HG02938 (cell line): ENCODE data around the gene RNPS1.
A peak's percentile ranks its signal among the peaks of the same experiment; 100 is the strongest.

ENCODE experiments used
- ATAC-seq: cut with Tn5 transposase; IDR thresholded peaks from one replicate; pipeline ENCODE4 v1.9.1; 2021; ENCODE audit warnings: mild to moderate bottlenecking, moderate library complexity; ENCODE audit not compliant: unreplicated experiment

Gene RNPS1

DNA sequence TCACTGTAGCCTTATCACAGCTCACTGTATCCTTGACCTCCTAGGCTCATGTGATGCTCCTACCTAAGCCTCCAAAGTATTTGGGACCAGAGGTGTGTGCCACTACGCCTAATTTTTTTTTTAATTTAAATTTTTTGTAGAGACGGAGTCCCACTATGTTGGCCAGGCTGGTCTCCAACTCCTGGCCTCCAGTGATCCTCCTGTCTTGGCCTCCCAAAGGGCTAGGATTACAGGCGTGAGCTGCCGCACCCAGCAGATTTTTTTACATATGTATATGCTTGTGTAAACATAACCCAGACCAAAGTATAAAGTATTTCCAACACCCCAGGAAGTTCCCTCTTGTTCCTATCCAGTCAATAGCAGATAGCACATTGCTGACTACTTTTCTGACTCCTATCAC, 51.6 kb downstream of the RNPS1 start:
- ATAC-seq, result no peak

DNA sequence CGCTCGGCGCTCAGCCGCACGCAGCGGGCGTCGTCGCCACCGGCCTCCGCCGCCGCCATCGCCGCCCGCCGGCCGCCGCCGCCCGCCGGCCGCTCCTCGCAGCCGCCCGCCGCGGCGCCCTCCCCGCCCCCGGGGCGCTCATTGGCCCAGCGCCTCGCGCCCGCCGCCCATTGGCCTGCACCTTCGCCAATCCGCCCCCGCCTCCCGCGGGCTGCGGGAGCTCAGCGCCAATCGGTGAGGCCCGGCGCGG, 53.3 kb downstream of the RNPS1 start, which contains the start of gene PGP:
Gene PGP, minus strand, starts transcription at position 122 of the 250 bp plus-strand sequence. Its CDS starts 63 bp downstream, at position 59.
- peak; percentile 77 for ATAC-seq

DNA sequence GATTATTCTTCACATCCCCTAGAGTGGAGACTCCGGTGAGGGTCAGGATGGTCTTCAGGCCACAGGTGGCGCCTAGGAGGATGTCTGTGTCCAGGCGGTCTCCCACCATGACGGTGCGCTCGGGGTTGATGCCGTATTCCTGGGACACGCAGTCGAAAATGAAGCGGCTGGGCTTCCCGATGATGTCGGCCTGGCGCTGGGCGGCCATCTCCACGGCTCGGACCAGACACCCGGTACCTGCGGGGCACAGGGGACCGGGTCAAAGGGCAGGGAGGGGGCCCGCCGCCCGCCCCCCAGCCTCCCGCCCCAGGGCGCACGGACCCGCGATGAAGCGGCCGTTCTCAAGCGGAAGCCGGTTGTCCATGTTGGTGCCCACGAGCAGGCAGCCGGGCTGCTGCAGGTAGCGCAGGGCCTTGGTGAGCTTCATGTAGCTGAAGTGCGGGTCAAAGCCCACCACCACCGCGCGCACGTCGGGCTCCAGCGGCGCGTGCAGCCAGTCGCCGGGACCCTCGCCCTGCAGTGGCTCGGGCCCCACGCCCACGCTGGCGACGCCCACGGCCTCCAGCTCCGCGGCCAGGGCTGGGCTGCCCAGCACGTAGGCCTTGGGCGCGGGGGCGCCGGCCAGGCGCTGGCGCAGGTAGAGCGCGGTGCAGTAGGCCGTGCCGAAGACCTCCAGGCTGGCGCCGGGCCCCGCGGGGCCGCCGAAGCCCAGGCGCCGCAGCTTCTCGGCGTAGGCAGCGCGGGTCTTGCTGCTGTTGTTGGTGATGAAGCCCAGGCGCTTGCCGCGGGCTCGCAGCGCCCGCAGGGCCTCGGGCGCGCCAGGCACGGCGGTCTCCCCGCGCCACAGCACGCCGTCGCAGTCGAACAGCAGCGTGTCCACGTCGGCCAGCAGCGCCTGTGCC, 53.9 kb downstream of the RNPS1 start:
- ATAC-seq, result no peak

DNA sequence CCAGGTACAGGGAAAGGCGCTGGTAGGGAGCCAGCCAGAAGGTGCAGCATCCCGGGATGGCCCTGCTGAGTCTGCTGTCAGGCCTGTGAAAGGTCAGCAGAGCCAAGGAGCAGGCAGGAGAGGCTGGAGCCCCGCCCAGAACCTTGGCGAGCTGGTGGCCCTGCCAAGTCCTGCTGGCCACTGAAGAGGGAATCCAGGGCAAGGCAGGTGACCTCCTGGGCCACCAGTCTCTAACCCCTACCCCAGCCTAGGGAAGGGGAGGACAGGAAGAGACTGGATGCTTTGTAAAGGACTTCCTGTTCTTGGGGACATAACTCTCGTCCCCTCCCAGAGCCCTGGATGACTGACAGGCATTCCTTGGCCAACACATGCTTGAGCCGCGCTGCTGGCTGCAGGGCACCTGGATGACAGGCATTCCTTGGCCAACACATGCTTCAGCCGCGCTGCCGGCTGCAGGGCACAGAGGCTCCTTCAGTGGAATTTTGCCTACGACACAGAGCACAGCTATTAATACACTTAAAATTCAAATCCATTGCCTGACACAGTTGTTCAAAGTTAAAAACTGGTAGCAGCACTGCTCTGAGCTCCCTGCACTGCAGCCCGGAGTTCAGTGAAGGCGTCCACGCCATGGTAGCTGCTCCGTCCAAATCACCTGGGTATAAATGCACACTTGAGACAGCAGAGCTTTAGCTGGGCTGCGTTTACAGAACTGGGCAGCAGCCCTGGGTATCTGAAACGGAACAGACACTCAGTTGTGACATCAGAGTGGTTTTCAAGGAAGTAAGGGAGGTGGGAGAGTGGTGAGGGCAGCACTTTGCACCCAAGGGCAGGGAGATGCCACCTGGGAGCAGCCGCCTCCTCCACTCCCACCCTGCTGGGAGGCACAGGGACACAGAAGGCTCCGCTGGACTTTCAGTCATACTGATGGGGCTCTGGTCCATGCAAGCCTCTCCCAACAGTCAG, 55.3 kb downstream of the RNPS1 start:
- ATAC-seq, result no peak

DNA sequence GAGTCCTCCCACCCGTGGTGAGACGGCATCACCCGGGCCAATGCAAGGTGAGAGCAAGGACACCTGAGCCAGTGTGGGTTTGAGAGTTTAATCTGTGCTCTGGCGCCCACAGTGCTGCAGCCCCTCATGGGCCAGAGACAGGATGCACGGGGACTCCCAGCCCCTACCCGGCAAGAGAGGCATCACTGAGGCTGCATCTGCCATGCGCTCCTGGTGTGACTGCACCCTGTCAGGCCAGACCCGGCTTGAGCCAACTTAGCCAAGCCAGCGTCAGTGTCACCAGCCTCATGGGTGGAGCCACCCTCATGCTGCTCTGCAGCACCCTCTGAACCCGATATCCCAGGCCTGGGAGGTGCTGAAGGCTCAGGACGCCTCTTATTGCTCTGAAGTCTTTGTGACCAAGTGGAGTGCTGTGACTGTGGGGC, 56.0 kb downstream of the RNPS1 start:
- no peak for ATAC-seq

DNA sequence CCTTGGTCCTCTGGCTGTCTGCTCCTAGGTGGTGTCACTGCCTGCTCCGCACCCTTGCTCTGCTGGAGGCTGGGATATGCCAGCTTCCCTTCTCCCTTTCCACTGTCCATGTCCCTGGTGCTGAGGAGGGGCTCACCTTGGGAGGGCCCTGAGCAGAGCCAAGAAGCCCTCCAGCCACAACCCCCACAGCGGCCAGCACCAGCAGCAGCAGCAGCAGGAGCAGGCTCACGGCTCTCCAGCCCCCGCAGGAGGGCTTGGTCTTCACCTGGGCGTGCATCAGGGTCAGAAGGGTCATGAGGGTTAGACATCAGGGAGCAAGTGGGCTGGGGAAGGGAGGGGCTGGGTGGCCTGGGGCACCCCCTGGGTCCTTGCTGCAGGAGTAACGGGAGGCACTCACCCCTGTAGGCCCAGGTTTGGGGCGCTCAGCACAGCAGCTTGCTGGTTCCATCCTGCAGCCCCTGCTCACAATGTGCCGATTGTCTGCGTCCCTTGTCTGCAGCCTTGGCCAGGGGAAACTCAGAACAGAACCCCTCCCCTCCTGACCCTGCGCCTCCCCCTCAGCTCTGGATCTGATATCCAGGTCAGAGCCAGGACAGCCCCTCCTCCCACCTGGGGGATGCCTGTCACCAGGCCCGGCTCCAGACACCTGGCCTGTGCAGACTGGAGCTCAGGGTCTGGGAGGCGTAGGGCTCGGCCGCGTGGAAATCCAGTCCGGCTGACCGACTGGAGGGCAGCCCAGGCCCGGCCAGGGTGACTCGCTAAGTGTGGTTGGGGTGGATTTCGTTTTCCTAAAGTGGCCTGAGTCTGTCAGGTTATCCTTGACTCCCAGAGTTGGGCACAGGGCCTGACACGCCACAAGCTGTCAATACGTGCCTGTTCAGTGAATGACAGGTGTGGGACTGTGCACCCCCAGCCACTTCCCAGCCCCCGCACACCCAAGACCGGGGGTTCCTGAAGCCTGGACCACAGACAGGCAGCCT, 57.2 kb downstream of the RNPS1 start, which contains the start of gene BRICD5:
Gene BRICD5, minus strand, starts transcription at position 478 of the 980 bp plus-strand sequence. Its CDS starts 30 bp downstream, at position 448.
- ATAC-seq, result no peak

DNA sequence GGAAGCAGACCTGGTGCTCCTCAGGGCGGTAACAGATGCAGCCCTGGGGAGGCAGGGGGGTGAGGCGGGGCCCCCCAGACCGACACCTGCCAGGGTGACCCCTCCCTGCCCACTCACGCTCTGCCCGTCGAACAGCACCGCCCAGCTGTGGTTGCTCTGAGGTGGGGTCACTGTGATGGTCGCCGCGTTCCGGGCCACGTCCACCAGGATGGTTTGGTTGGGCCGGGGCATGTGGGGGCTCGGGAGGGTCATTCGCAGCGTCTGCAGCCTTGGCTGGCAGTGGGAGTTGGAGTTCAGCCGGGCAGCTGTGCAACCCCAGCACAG, 58.0 kb downstream of the RNPS1 start:
- ATAC-seq, result no peak

DNA sequence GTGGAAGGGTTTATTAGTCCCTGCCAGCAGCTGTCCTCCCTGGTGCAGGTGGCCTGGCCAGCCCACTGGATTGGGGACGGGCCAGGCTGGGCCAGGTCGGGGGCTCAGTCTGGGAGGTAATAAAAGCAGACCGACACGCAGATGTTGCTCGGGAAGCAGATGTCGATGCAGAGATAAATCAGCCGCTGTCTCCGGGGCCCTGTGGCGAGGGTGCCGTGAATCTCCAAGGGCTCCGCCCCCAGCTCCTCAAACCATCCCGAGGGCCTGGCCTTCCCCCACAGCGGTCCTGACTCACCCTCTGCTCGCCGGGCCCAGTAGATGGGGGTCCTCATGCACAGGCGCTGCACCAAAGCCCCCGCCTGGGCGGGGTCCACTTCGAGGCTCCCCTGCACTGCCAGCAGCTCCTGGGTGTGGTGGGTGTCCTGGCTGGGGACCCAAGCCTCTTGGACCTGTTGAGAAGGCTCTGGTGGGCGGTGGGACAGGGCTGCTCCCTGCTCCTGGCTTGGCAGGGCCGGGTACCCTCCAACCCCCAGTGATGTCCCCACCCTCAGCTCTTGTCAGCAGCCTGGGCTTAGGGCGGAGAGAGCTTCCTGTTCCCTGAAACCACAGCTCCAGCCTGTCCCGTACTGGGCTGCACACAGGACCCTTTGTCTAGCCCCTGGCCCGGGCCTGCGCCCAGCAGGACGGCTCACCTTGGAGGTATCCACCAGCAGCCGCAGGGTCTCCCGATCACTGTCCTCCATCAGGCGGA, 58.5 kb downstream of the RNPS1 start:
- no peak for ATAC-seq

DNA sequence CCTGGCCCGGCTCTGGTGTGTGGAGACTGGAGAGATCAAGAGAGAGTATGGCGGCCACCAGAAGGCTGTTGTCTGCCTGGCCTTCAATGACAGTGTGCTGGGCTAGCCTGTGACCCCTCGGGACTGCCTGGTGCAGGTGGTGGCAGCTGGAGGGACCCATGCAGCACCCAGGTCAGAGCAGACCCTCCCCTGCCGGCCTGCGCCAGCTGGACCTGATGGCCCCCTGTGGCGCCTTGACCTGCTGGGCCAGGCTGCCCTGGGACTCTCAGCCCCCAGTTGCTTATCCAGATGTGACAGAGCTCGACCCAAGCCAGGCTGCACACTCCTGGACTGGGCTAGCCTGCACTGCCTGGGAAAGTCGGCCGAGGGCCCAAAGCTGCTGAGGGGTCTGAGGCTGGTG, 59.2 kb downstream of the RNPS1 start:
- no peak for ATAC-seq

DNA sequence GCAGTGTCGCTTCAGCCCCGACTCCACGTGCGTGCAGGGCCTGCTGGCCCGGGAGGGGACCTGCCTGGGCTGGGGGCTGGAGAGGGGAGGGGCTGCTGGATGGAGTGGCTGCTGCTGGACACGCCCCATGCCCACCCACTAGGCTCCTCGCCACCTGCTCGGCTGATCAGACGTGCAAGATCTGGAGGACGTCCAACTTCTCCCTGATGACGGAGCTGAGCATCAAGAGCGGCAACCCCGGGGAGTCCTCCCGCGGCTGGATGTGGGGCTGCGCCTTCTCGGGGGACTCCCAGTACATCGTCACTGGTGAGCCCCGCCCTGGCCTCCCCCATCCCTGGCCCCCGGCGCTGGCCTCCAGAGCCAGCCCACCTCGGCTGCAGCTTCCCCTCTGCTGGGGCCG, 59.6 kb downstream of the RNPS1 start:
- ATAC-seq, result no peak

DNA sequence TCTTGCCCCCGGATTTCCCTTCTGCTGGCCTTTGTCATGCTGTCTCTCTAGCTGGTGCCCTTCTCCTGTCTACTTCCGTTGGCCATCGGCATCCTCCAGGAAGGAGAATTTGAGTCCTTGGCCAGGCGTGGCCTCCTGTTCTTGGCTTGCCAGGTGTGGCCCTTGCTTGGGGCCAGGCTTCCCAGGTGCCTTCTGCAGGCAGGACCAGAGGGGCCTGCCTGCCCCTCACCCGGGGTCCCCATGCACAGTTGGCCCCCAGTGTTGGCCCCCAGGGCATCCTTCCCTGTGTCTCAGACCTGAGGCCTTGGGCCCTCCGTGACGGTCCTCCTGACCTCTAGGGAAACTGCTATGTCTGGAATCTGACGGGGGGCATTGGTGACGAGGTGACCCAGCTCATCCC, 60.1 kb downstream of the RNPS1 start:
- no peak for ATAC-seq

DNA sequence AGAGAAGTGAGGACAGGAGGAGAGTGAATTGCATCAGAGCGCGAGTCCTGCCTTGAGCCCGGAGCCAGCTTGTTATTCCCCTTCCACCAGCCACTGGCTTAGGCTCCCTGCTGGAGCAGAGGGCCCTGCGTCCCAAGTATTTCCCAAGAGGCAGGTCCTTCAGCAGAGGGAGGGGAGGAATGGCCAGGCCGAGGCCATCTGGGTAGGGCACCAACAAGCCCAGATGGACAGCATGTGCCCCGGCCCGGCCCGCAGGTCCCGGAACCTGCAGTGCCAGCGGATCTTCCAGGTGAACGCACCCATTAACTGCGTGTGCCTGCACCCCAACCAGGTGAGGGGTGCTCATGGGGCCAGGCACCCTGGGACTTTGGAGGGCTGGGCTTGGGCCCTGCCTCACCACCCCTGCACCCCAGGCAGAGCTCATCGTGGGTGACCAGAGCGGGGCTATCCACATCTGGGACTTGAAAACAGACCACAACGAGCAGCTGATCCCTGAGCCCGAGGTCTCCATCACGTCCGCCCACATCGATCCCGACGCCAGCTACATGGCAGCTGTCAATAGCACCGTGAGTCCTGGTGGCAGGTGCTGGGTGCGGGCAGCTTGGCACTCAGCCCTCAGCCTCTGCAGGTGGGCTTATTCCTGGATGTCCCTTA, 61.0 kb downstream of the RNPS1 start:
- no peak for ATAC-seq

DNA sequence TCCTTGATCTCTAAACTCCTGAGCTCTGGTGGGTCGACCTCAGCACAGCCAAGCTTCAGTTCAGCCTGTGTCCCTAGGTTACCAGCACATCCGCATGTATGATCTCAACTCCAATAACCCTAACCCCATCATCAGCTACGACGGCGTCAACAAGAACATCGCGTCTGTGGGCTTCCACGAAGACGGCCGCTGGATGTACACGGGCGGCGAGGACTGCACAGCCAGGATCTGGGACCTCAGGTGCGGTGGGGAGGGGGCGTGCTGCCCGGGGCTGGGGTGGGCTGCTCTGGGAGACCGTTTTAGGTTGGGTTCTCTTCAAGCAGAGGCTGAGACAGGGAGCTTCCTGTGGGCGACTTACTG, 61.5 kb downstream of the RNPS1 start:
- ATAC-seq, result no peak

DNA sequence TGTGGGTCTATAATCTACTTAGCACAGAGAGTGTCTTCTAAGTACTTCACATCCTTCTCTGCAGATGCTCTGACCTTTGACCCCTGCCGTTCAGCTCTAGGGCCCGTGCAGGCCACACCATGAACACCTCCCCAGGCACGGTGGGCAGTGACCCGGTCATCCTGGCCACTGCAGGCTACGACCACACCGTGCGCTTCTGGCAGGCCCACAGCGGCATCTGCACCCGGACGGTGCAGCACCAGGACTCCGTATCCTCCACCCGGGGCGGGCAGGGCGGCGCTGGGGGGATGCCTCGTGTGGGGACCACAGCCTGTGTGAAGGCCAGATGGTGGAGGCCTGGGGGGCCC, 62.0 kb downstream of the RNPS1 start:
- ATAC-seq, result peak; percentile 10

DNA sequence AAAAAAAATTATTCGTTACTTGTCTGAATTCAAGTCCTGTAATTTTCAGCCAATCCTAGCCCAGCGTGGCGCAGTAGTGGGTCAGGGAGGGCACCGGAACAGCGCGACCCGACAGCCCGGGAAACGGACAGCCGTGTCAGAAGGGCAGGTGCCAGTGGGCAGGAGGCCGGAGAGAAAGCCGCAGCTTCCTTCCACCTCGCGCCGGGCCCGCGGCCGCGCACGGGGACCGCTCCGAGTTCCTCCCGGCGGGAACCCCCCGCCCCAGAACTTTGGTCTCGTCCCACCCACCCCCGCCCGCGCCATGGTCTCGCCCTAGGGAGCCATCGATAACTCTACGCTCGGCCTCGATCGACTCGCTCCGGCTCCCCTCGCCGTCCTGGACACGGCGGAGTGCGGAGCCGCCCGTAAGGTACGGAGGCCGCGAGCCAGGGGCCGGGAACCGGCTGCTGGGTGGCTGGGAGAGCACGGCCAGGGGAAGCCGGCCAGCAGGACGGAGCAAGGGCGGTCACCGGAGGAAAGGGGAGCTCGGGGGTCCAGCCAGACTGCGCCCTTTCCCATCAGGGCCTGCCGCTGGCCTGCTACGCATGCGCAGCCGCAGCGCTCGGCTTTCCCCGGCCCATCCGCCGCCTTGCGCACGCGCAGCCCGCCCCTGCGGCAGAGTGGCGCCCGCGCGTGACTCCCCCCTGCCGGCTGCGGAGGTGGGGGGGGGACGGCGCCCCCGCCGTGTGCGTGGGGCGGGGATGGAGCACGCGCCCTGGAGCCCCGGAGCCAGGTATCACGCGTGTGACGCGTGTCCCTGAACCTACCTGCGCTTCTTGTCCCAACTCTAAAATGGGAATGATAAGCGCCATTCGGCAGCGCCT, 62.6 kb downstream of the RNPS1 start, which contains the start of gene MLST8:
Gene MLST8, plus strand, starts transcription at position 351 of the 863 bp plus-strand sequence. CDS start 632 bp downstream, outside the sequence.
- ATAC-seq, result peak; percentile 66

DNA sequence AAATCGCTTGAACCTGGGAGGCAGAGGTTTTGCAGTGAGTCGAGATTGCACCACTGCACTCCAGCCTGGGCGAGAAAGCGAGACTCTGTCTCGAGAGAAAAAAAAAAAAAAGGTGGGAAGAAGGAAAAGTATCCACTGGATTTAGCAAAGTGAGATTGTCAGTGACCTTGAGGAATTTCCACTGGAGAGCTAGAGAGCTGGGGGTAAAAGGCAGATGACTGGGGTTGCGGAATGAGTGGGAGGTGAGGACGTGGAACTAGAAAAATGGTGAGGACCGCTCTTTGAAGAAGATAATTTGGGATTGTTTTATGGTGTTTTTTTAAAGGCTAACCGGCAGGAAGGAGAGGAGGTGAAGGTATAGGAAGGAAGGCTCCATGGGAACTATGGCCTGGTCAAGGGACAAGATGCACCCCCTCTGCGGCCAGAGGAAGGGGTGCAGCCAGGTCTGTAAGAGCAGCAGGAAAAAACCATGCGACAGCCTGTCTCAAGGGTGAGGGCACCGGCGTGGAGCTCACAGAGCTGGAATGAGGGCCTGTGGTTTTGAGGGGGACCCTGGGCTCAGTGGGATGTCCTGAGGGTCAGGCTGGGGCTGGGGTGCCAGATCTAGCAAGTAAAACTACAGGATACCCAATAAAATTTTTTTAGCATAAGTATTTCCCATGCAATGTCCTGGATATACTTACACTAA, 63.4 kb downstream of the RNPS1 start:
- no peak for ATAC-seq
